Activated T-cell treated with anti-CD3 and anti-CD28 coated beads, Interleukin-2, amount 50 U/mL, for 72 hours (primary cell): Measurements from ENCODE around the gene SPINK8. TPM values are rescaled to one million over a fixed set of nuclear protein-coding genes. Genes with fewer than 3 reads are reported as not detected.
"Not testable (repeated sequence)": the region's sequence is repeated elsewhere in the genome, so short reads cannot be mapped to it uniquely, and the experiment has no call there.

Experiments used
- ATAC-seq, 2 donors: fragments of 150-1000 bp; cut with Tn5 transposase; replicated peaks in 1 of 2; 2 replicates each; pipeline ENCODE4 v1.10.0; 2021; ENCODE audit warnings: moderate library complexity in 2 of 2, mild to moderate bottlenecking in 1 of 2
- DNase-seq, 2 donors: peaks; one replicate each; pipeline ENCODE4 v3.0.0; 2021 to 2022; ENCODE audit warnings: mixed read lengths in 1 of 2
- H3K27ac Mint-ChIP-seq: one replicate; pipeline ENCODE4 v1.8.0; 2022; ENCODE audit warnings: mild to moderate bottlenecking, moderate library complexity, mixed read lengths
- H3K27me3 Mint-ChIP-seq: one replicate; pipeline ENCODE4 v1.8.0; 2022; ENCODE audit warnings: low read depth, mixed read lengths
- H3K36me3 Mint-ChIP-seq, 2 donors: one replicate each; pipeline ENCODE4 v1.8.0; 2022; ENCODE audit warnings: mixed read lengths in 2 of 2, mild to moderate bottlenecking in 1 of 2; ENCODE audit not compliant: insufficient read depth in 2 of 2
- H3K4me1 Mint-ChIP-seq: one replicate; pipeline ENCODE4 v1.8.0; 2022; ENCODE audit warnings: low read depth, mixed read lengths
- H3K4me3 Mint-ChIP-seq, 2 donors: one replicate each; pipeline ENCODE4 v1.8.0; 2022; ENCODE audit warnings: mild to moderate bottlenecking in 2 of 2, mixed read lengths in 2 of 2, moderate library complexity in 2 of 2
- H3K9me3 Mint-ChIP-seq, 2 donors: one replicate each; pipeline ENCODE4 v1.8.0; 2022; ENCODE audit warnings: mixed read lengths in 2 of 2
- total RNA-seq, 2 donors: library from RNA; stranded (reverse); gene quantifications; one replicate each; pipeline ENCODE4 v1.2.3, GENCODE V29; 2022

The SPINK8 gene
- total RNA-seq, 2 donors from 2014 or later, result not detected

- Mint-ChIP-seq H3K4me1 (no peaks in the 10 kb centered on the region), H3K9me3 (no peaks in the 10 kb centered on the region), H3K4me3 (no peak overlapping the region), H3K27ac (no peak overlapping the region), H3K36me3 (no peaks in the 10 kb centered on the region), H3K27me3 (no peaks in the 10 kb centered on the region)
- ATAC-seq (no peak), DNase-seq (no peak)
These were observed 12.6 kb upstream of the SPINK8 start for GRCh38 chr3:48345946-48346572.

- H3K4me1 Mint-ChIP-seq, result no peaks in the 10 kb centered on the region
- no peak overlapping the region for H3K27ac Mint-ChIP-seq
- H3K27me3 Mint-ChIP-seq, result no peaks in the 10 kb centered on the region
These were observed 11.5 kb upstream of the SPINK8 start for GRCh38 chr3:48344867-48345507.

GRCh38 chr3:48343432-48343831 is 10.0 kb upstream of the SPINK8 start:
- Mint-ChIP-seq H3K4me3 (no peak overlapping the region), H3K36me3 (no peaks in the 10 kb centered on the region)

More at GRCh38 chr3:48344867-48345507, 11.5 kb upstream of the SPINK8 start:
- Mint-ChIP-seq H3K36me3 (no peaks in the 10 kb centered on the region), H3K4me3 (no peak overlapping the region), H3K9me3 (no peaks in the 10 kb centered on the region)
- no peak for ATAC-seq
- DNase-seq, result no peak

GRCh38 chr3:48338635-48339034 is 5.2 kb upstream of the SPINK8 start:
- ATAC-seq (no peak), DNase-seq (no peak)
- Mint-ChIP-seq H3K4me1 (no peaks in the 10 kb centered on the region), H3K4me3 (no peak overlapping the region), H3K9me3 (no peaks in the 10 kb centered on the region), H3K27me3 (peaks cover 19% of the 10 kb centered on the region), H3K36me3 (no peaks in the 10 kb centered on the region), H3K27ac (no peak overlapping the region)

More at GRCh38 chr3:48343432-48343831, 10.0 kb upstream of the SPINK8 start:
- no peak overlapping the region for H3K27ac Mint-ChIP-seq
- DNase-seq (no peak), ATAC-seq (no peak)
- no peaks in the 10 kb centered on the region for H3K4me1 Mint-ChIP-seq
- no peaks in the 10 kb centered on the region for H3K9me3 Mint-ChIP-seq
- peaks cover 9% of the 10 kb centered on the region for H3K27me3 Mint-ChIP-seq

- not testable (repeated sequence) for H3K9me3 Mint-ChIP-seq, H3K27ac Mint-ChIP-seq, H3K4me1 Mint-ChIP-seq, ATAC-seq, H3K36me3 Mint-ChIP-seq, H3K4me3 Mint-ChIP-seq, DNase-seq
- H3K27me3 Mint-ChIP-seq, result peaks cover 22% of the 10 kb centered on the region
These were observed 4.1 kb upstream of the SPINK8 start for GRCh38 chr3:48337536-48337935.

DNA sequence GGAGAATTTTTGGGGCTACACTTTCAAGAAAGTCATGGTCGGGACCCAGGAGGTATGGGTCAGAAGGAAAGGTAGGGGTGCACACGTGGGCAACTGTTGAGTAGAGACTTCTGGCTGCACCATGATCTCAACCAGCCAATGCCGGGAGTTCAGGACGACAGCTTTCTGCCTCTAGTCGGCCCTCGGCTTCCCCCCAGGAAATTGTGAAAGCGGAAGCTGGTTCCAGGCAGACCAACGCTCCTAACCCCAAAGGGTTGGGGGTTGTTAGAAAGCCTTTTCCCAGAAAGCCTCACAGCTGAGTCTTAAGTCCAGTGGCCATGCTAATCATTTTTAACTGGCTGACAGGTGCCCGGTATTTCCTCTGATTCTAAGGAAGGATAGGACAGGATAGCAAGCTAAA is 1.8 kb upstream of the SPINK8 start:
- not testable (repeated sequence) for H3K4me1 Mint-ChIP-seq, H3K27ac Mint-ChIP-seq, H3K9me3 Mint-ChIP-seq, ATAC-seq, H3K4me3 Mint-ChIP-seq, H3K36me3 Mint-ChIP-seq, DNase-seq
- peaks cover 27% of the 10 kb centered on the region for H3K27me3 Mint-ChIP-seq

DNA sequence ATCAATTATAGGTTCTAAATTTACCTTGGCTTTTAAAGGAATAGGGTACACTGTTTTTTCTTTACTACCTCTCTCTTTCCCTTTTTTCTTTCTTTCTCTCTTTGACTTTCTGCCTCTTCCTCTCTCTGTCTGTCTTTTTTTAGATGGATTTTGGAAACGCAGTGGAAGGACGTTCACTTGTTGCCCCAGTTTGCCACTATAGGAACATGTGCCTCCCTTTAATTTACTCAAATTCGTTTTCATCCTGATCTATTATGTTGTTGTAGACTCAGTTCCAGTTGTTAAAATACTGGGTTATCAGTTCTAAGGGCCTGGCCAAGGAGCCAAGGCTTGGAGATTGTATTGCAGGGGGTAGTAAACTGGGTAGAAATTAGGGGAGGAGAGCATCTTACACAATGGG is 1.1 kb upstream of the SPINK8 start:
- Mint-ChIP-seq H3K4me3 (no peak overlapping the region), H3K27ac (no peak overlapping the region), H3K9me3 (no peaks in the 10 kb centered on the region), H3K27me3 (peaks cover 27% of the 10 kb centered on the region), H3K4me1 (no peaks in the 10 kb centered on the region), H3K36me3 (no peaks in the 10 kb centered on the region)
- ATAC-seq, result no peak
- no peak for DNase-seq

- not testable (repeated sequence) for H3K9me3 Mint-ChIP-seq, H3K4me1 Mint-ChIP-seq, DNase-seq, H3K27ac Mint-ChIP-seq, H3K4me3 Mint-ChIP-seq, H3K36me3 Mint-ChIP-seq, ATAC-seq
- peaks cover 19% of the 10 kb centered on the region for H3K27me3 Mint-ChIP-seq
These were observed 1.6 kb downstream of the SPINK8 start for GRCh38 chr3:48331706-48332435.

- no peak for ATAC-seq
- peaks cover 1 to 3% of the 10 kb centered on the region in 2 donors for H3K36me3 Mint-ChIP-seq
- DNase-seq, result no peak
- no peak overlapping the region for H3K4me3 Mint-ChIP-seq
- H3K27ac Mint-ChIP-seq, result no peak overlapping the region
- H3K4me1 Mint-ChIP-seq, result peaks cover 8% of the 10 kb centered on the region
- peaks cover 3% of the 10 kb centered on the region in 2 donors for H3K9me3 Mint-ChIP-seq
- peaks cover 7% of the 10 kb centered on the region for H3K27me3 Mint-ChIP-seq
These were observed 12.5 kb downstream of the SPINK8 start for GRCh38 chr3:48320996-48321395.

DNA sequence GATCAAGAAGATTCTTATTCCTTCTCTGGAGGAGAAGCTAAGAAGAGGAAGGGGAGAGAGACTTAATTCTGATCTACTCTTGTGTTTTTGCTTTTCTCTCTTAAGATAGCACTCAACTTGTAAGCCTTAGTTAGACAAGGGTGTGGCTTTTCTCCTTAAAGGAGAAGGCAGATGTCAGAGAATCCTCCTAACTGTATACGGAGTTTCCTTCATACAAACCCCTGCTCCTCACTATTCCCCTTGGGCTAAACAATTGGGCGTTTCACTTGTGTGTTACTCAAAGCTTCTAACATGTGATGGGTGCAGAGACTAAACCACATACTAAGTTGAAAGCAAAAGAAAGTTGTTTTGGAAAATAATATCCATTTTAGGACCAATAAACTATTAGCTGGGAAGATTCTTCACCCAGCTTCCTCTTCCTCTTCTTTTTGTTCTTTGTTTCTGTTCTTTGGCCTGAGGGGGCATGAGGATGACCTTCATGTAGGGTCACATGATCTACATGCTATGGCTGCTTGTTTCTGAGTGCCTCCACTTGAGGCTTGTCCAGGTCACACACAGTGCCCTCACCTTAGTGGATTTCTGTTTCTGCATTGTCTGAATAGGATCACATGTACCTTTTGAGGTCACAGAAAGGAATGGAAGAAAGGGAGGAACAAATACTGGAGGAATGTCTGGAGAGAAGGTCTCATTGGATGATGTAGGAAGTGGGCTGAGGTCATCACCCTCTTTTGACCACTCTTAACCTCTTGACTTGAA is 14.6 kb downstream of the SPINK8 start:
- peaks cover 7% of the 10 kb centered on the region for H3K27me3 Mint-ChIP-seq
- H3K27ac Mint-ChIP-seq, result no peak overlapping the region
- peaks cover 7 to 9% of the 10 kb centered on the region in 2 donors for H3K9me3 Mint-ChIP-seq
- ATAC-seq, result no peak
- peaks cover 8% of the 10 kb centered on the region for H3K4me1 Mint-ChIP-seq
- no peak overlapping the region for H3K4me3 Mint-ChIP-seq
- no peak for DNase-seq
- H3K36me3 Mint-ChIP-seq, result peaks cover 7 to 8% of the 10 kb centered on the region in 2 donors

DNA sequence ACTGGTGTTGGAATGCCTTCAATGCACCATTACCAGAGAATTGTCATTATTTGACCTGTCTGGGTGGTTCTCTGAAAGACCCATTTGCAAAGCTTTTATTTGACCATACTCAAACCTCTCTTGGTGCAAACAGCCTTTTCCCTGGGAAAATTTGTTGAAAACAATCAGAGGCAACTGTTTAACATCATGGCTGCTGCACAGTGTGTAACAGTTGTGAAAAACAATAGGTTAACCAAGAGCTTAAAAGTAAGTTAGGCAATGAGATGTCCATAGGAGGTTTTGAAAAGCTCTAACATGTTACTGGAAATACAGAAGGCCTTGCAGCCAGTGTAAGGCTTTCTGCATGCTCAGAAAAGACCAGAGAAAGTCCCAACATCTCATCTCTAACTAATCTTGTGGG is 18.9 kb downstream of the SPINK8 start:
- Mint-ChIP-seq H3K36me3 (peaks cover 9 to 11% of the 10 kb centered on the region in 2 donors), H3K4me3 (no peak overlapping the region), H3K9me3 (peaks cover 7 to 10% of the 10 kb centered on the region in 2 donors), H3K27me3 (no peaks in the 10 kb centered on the region), H3K4me1 (no peaks in the 10 kb centered on the region), H3K27ac (no peak overlapping the region)
- ATAC-seq, result no peak
- no peak for DNase-seq

DNA sequence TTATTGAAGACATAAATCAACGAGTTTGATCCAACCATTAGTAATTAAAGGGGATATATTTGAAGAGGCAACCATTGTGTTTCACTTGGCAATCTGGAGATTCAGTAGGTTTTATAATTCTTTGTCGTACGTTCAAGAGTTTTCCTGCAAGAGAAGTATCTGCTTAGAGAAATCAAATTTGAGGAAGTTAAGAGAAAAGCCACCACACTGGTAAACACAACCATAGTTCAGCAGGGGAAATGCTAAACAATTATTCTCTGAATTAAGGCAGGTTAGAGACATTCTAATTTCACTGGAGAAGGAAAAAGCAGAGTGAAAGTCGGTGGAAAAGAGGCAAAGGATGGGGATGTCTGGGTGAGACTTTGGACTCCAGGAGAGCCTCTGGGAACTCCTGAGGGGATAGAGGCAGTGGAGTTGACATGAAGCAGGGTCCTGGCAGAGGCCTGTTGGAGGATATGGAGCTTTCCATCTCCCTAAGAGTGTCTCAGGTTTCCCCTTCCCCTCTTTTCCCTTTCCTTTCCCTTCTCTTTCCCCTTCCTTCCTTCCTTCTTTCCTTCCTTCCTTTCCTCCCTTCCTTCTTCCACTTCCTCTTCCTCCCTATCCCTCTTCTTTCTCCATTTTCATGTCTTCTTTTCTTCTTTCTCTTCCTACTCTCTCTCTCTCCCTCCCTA is 26.5 kb downstream of the SPINK8 start:
- ATAC-seq (no peak), DNase-seq (no peak)
- Mint-ChIP-seq H3K27ac (no peak overlapping the region), H3K27me3 (peaks cover 22% of the 10 kb centered on the region), H3K4me1 (peaks cover 9% of the 10 kb centered on the region), H3K36me3 (peaks cover 0 to 2% of the 10 kb centered on the region in 2 donors), H3K9me3 (no peaks in the 10 kb centered on the region), H3K4me3 (no peak overlapping the region)
